M059J (cell line): ENCODE results near the gene DSG2. TPM values are rescaled to one million over a fixed set of nuclear protein-coding genes. Genes with fewer than 3 reads are reported as not detected.

Experiments used
- DNase-seq: peaks from one replicate; pipeline ENCODE4 v3.0.0-alpha.2; 2012; ENCODE audit warnings: low read depth
- total RNA-seq: library from RNA; depleted of rRNA; stranded (reverse); fragments of >200 nt; shearing (Covaris generic); gene quantifications from 2 replicates; pipeline ENCODE4 v1.2.3, GENCODE V29; 2014; rRNA removed

The DSG2 gene
- total RNA-seq, 1 experiment from 2014 or later = 0.34 TPM

GRCh38 chr18:31590570-31590969, 92.6 kb downstream of the DSG2 start:
- no peak for DNase-seq

DNA sequence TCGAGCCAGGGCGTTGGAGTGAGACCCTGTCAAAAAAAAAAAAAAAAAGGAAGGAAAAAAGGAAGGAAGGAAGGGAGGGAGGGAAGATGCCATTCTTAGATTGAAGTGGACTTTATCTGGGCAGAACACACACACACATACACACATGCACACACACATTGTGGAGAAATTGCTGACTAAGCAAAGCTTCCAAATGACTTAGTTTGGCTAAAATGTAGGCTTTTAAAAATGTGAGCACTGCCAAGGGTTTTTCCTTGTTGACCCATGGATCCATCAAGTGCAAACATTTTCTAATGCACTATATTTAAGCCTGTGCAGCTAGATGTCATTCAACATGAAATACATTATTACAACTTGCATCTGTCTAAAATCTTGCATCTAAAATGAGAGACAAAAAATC, 93.1 kb downstream of the DSG2 start:
- no peak for DNase-seq

GRCh38 chr18:31591628-31592027, 93.7 kb downstream of the DSG2 start, which contains the start of gene TTR:
Gene TTR, plus strand, starts transcription at chr18:31591877. Its CDS starts 26 bp downstream, at chr18:31591903.
- DNase-seq = no peak

GRCh38 chr18:31592506-31593157, 94.7 kb downstream of the DSG2 start:
- no peak for DNase-seq

GRCh38 chr18:31595121-31595771, 97.3 kb downstream of the DSG2 start:
- DNase-seq = peak; percentile 19

- peak; percentile 40 for DNase-seq
Observed at GRCh38 chr18:31596081-31596872, 98.3 kb downstream of the DSG2 start.

DNA sequence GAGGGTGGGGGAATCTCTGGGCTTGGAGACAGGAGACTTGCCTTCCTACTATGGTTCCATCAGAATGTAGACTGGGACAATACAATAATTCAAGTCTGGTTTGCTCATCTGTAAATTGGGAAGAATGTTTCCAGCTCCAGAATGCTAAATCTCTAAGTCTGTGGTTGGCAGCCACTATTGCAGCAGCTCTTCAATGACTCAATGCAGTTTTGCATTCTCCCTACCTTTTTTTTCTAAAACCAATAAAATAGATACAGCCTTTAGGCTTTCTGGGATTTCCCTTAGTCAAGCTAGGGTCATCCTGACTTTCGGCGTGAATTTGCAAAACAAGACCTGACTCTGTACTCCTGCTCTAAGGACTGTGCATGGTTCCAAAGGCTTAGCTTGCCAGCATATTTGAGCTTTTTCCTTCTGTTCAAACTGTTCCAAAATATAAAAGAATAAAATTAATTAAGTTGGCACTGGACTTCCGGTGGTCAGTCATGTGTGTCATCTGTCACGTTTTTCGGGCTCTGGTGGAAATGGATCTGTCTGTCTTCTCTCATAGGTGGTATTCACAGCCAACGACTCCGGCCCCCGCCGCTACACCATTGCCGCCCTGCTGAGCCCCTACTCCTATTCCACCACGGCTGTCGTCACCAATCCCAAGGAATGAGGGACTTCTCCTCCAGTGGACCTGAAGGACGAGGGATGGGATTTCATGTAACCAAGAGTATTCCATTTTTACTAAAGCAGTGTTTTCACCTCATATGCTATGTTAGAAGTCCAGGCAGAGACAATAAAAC, 100.2 kb downstream of the DSG2 start:
- DNase-seq = peak; percentile 4

Other genes starting within 250 kb of the DSG2 start
- gene DSG1, start 180.0 kb upstream of the DSG2 start, total RNA-seq = not detected in 2 replicates
- not detected in 2 replicates for gene DSG4, start 121.4 kb upstream of the DSG2 start, total RNA-seq
- gene DSG3, start 50.4 kb upstream of the DSG2 start, total RNA-seq = not detected in 2 replicates
- not detected in 2 replicates for gene TTR, start 93.7 kb downstream of the DSG2 start, total RNA-seq
- gene B4GALT6, start 186.4 kb downstream of the DSG2 start, total RNA-seq = 1.6 and 3.8 TPM in 2 replicates